GM18951 (cell line): Measurements from ENCODE around the gene ANKRD16.
"Not testable (repeated sequence)": the region's sequence is repeated elsewhere in the genome, so short reads cannot be mapped to it uniquely, and the experiment has no call there.

ENCODE experiments used
- POLR2A ChIP-seq: IDR thresholded peaks from 4 replicates; pipeline ENCODE4 v1.6.1; 2011; ENCODE audit warnings: mild to moderate bottlenecking; ENCODE audit not compliant: insufficient read length, insufficient read depth; ENCODE audit errors: extremely low read depth
- in situ Hi-C: fragments of 300-500 bp; cut with MboI; formaldehyde crosslinking; loops from one replicate; pipeline ENCODE4 v1.12.0; 2022; ENCODE audit warnings: low sequenced_read_pairs, mixed read lengths, inconsistent platforms; ENCODE audit not compliant: unreplicated experiment

Gene ANKRD16

GRCh38 chr10:5829267-5829666 is 60.4 kb downstream of the ANKRD16 start:
- in situ Hi-C loops = no loop called here
- no peak for TF ChIP-seq POLR2A

- in situ Hi-C loops = no loop called here
- no peak for TF ChIP-seq POLR2A
Observed at GRCh38 chr10:5828725-5829124, 61.0 kb downstream of the ANKRD16 start.

- in situ Hi-C loops = no loop called here
- TF ChIP-seq POLR2A = no peak
Observed at GRCh38 chr10:5827841-5828240, 61.9 kb downstream of the ANKRD16 start.

DNA sequence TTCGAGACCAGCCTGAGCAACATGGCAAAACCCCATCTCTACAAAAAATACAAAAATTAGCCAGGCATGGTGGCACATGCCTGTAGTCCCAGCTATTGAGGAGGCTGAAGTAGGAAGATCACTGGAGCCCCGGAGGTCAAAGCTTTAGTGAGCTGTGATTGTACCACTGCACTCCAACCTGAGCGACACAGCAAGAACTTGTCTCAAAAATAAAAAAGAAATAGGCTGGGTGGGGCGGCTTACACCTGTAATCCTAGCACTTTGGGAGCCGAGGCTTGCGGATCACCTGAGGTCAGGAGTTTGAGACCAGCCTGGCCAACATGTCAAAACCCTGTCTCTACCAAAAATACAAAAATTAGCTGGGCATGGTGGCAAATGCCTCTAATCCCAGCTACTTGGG is 63.2 kb downstream of the ANKRD16 start:
- in situ Hi-C loops = not testable (repeated sequence)

DNA sequence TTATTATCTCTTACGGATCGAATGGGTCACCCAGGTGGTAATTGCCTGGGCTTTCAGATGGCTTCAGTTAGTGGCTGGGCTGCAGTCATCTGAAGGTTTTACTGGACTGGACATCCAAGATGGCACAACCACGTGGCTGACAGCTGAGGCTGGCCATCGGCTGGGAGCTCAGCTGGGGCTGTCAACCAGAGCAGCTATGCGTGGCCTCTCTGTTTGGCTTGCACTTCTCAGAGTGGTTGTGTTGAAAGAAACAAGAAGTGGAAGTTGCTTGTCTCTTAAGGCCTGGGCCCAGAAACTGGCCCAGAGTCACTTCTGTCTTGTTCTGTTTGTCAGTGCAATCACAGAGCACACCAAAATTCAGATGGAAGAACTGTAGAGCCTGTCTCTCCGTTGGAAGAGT is 70.8 kb downstream of the ANKRD16 start:
- in situ Hi-C loops = no loop called here
- no peak for TF ChIP-seq POLR2A

GRCh38 chr10:5818048-5818331 is 71.7 kb downstream of the ANKRD16 start:
- no peak for TF ChIP-seq POLR2A
- in situ Hi-C loops = no loop called here

- in situ Hi-C loops = no loop called here
- TF ChIP-seq POLR2A = no peak
Observed at GRCh38 chr10:5817322-5818047, 72.2 kb downstream of the ANKRD16 start.

DNA sequence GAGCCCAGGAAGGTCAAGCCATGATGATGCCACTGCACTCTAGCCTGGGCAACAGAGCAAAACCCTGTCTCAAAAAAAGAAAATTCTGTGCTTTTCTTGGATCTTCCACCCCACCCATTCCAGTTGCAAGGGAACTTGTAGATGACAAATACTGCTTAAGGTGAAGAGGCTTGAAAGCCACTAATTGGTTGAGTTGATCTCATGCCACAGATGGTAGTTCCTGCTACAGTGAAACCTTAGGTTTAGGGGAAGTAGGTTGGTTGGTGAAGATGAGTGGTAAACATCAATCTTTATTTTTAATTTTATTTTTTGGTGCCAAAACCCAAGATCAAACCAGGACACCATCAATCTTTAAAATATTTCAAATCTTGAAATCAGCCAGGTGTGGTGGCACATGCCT is 73.5 kb downstream of the ANKRD16 start:
- in situ Hi-C loops = no loop called here
- no peak for TF ChIP-seq POLR2A

DNA sequence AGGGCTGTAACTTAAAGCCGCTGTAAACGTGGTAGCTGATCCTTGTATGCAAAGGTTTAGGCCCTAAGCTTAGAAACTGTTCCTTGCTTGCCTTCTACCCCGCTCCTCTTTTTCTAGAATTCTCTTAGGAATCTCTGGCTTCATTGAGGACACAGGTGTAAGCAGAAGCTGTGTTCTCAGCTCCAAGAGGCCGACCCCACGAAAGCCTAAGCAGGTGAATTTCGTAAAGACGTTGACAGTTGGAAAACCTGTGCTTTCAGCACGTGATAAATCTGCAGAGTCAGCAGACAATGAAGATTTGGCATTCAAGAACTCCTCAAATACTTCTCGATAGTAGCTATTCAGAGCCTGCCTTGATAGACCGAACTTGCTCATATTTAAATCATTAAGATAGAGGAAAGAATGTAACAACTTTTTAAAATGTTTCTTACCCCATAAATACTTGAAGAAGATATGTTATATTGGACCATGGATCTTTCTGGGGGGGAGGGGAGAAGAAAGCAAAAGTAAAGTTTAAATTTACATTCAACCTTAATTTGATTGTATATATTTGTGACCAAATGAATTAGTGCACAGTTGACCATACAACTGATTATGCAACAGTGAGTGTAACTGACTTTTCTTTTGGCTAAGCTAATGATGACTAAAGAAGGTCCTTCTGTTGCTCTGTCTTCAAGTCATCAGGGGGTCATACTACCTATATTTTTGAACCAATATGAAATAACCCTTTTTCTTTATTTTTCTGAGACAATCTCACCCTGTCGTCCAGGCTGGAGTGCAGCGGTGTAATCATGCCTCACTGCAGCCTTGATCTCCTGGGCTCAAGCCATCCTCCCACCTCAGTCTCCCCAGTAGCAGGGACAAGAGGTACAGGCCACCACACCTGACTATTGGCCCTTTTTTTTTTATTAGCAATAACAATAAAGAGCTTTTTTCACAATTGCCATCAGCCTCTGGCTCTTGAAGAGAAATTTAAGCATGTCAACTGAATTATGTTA is 75.3 kb downstream of the ANKRD16 start:
- in situ Hi-C loops = no loop called here
- TF ChIP-seq POLR2A = no peak

DNA sequence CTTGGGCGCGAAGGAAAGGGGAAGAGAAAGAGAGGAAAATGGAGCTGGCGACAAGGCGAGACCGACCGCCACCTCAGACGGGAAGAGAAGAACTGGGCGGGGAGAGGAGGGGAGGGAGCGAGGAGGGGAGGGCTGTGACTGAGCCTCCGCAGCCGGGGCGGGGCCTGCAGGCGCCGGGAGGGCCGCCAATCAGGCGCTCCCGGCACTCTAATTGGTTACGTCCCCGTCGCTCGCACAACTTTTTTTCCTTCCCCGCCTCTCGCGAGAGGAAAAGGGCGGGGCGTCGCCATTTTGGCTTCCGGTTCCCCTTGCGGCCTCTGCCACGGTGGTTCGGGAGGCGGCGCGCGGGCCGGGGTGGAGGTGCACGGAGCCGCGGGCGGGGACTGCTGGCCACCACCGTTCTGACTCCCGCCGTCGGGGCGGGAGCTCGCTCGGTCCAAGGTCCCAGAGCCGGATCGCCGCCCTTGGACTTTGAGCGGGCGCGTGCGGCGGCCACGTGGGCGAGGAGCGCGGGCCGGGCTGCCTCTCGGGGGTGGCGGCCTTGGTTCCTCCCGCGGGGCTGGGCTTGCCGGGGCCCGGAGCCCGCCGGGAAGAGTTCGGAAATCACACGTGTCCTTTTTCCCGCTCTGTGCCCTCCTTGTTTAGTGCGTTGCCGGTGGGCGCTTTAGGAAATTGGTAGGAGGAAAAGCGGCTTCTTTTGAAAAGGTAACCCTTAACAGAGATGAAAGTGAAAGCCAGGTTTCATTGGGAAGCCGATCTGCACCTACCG is 76.2 kb downstream of the ANKRD16 start, which contains the start of gene GDI2:
GDI2 (minus strand) TSS at position 94 of the 769 bp plus-strand sequence. CDS start 176 bp downstream, outside the sequence.
- TF ChIP-seq POLR2A = peak; percentile 94

GRCh38 chr10:5813091-5813340 is 76.7 kb downstream of the ANKRD16 start:
- in situ Hi-C loops = no loop called here
- no peak for TF ChIP-seq POLR2A

More for the DNA sequence above, 76.2 kb downstream of the ANKRD16 start, which contains the start of gene GDI2:
- in situ Hi-C loops = no loop called here

DNA sequence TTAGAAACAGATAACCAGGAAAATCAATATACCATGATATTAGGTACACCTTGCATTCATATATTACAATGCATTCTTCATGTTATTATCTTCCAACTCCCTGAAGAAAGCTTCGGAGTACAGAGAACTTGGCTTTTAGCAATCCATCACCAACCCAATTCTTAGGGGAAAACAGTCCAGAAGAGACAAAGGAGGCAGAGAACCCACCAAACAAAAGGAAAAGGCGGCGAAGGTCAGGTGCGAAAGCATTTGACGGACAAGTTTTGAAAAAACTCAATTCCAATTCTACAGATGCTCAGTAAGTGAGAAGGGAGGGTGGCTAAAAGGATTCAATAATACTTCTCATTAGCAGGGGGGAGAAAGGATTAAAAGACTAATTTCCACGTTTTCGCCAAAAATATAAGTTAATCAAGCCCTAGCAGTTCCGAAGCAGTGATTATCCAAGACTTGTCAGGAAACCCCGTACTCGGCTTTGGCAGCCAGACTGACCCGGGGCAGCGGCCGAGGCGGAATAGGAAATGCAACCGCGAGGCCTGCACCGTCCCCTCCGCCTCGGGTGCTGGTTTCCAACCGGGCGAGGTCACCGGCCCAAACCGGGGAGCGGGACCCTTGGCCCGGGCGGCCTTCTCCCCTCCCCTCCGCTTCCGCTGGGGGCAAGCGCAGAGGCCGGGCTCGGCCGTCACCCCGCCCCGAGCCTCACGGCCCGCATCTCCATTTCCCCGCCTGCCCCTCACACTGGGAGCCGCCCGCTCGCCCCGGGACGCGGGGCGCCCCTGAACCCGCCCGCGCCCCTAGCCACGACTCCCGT is 77.2 kb downstream of the ANKRD16 start:
- TF ChIP-seq POLR2A = no peak
- in situ Hi-C loops = no loop called here
